CD4-positive, CD25-positive, alpha-beta regulatory T cell (primary cell): ENCODE data around the gene VEGFC. TPM values are rescaled to one million over a fixed set of nuclear protein-coding genes. Genes with fewer than 3 reads are reported as not detected.

Experiments used
- ATAC-seq, 2 donors: fragments of 150-1000 bp; cut with Tn5 transposase; one replicate each; pipeline ENCODE4 v1.10.0; 2021; ENCODE audit warnings: low read depth in 2 of 2, moderate number of reproducible peaks in 2 of 2, moderate library complexity in 1 of 2
- DNase-seq, 3 donors: peaks; one replicate each; pipeline versions ENCODE4 v3.0.0 to v3.0.0-alpha.2; 2012 to 2022; ENCODE audit warnings: mixed read lengths in 1 of 3
- H3K27ac ChIP-seq: one replicate; pipeline ENCODE4 v1.7.0; 2013; ENCODE audit warnings: mild to moderate bottlenecking, low read length; ENCODE audit not compliant: insufficient read depth, poor library complexity, severe bottlenecking
- H3K27me3 ChIP-seq: one replicate; pipeline ENCODE4 v1.7.0; 2013; ENCODE audit warnings: low read length; ENCODE audit not compliant: control insufficient read depth, insufficient read depth
- H3K36me3 ChIP-seq: one replicate; pipeline ENCODE4 v1.7.0; 2013; ENCODE audit warnings: mild to moderate bottlenecking, low read length, moderate library complexity; ENCODE audit not compliant: control insufficient read depth, insufficient read depth
- H3K4me1 ChIP-seq: 2 replicates; pipeline ENCODE4 v1.7.0; 2013; ENCODE audit warnings: mild to moderate bottlenecking, low read length; ENCODE audit not compliant: insufficient read depth, control insufficient read depth, poor library complexity, severe bottlenecking
- H3K4me3 ChIP-seq: one replicate; pipeline ENCODE4 v1.7.0; 2013; ENCODE audit warnings: low read depth, mild to moderate bottlenecking, low read length, moderate library complexity
- H3K9me3 ChIP-seq, 2 experiments: 1 replicate in 1 of 2; 2 replicates in 1 of 2; pipeline ENCODE4 v1.7.0; 2013; ENCODE audit warnings: low read length in 2 of 2, mild to moderate bottlenecking in 1 of 2, moderate library complexity in 1 of 2; ENCODE audit not compliant: control insufficient read depth in 2 of 2
- H3K27ac Mint-ChIP-seq, 3 donors: one replicate each; pipeline ENCODE4 v1.8.0; 2020 to 2022; ENCODE audit warnings: mild to moderate bottlenecking in 3 of 3, mixed read lengths in 3 of 3, moderate library complexity in 2 of 3
- H3K27me3 Mint-ChIP-seq: one replicate; pipeline ENCODE4 v1.8.0; 2022; ENCODE audit warnings: mild to moderate bottlenecking, mixed read lengths
- H3K36me3 Mint-ChIP-seq: one replicate; pipeline ENCODE4 v1.8.0; 2020; ENCODE audit warnings: mixed read lengths
- H3K4me1 Mint-ChIP-seq, 4 donors: one replicate each; pipeline ENCODE4 v1.8.0; 2020 to 2022; ENCODE audit warnings: mixed read lengths in 4 of 4, mild to moderate bottlenecking in 1 of 4
- H3K4me3 Mint-ChIP-seq, 4 donors: one replicate each; pipeline ENCODE4 v1.8.0; 2020 to 2022; ENCODE audit warnings: mild to moderate bottlenecking in 4 of 4, mixed read lengths in 4 of 4, moderate library complexity in 3 of 4
- H3K9me3 Mint-ChIP-seq, 7 donors: one replicate each; pipeline ENCODE4 v1.8.0; 2020 to 2022; ENCODE audit warnings: mixed read lengths in 7 of 7, mild to moderate bottlenecking in 3 of 7, moderate library complexity in 2 of 7
- polyA plus RNA-seq, 4 donors: library from polyadenylated mRNA; unstranded; fragments of 300-500 nt; fragmentation: Illumina TruSeq; gene quantifications; one replicate each; pipeline ENCODE4 v1.2.3, GENCODE V29; 2021
- total RNA-seq: library from RNA; stranded (reverse); gene quantifications from one replicate; pipeline ENCODE4 v1.2.3, GENCODE V29; 2022

VEGFC gene
- total and polyA plus RNA-seq, 5 donors from 2014 or later: not detected

GRCh38 chr4:176778063-176778462 is 14.7 kb downstream of the VEGFC start:
- no peaks in the 10 kb centered on the region for H3K36me3 ChIP-seq
- H3K4me3 Mint-ChIP-seq: no peak overlapping the region
- peaks cover 4% of the 10 kb centered on the region for H3K27me3 Mint-ChIP-seq
- H3K4me1 Mint-ChIP-seq: no peaks in the 10 kb centered on the region
- H3K4me3 ChIP-seq: no peak overlapping the region
- DNase-seq: no peak
- no peak overlapping the region for H3K27ac Mint-ChIP-seq
- no peaks in the 10 kb centered on the region for H3K36me3 Mint-ChIP-seq
- no peak overlapping the region for H3K27ac ChIP-seq
- no peak for ATAC-seq
- H3K9me3 Mint-ChIP-seq: no peaks in the 10 kb centered on the region
- no peaks in the 10 kb centered on the region for H3K4me1 ChIP-seq
- H3K27me3 ChIP-seq: no peaks in the 10 kb centered on the region
- H3K9me3 ChIP-seq: no peaks in the 10 kb centered on the region

- Mint-ChIP-seq H3K4me3 (no peak overlapping the region), H3K4me1 (no peaks in the 10 kb centered on the region), H3K27ac (no peak overlapping the region), H3K36me3 (no peaks in the 10 kb centered on the region), H3K27me3 (peaks cover 4% of the 10 kb centered on the region), H3K9me3 (no peaks in the 10 kb centered on the region)
- H3K4me3 ChIP-seq: no peak overlapping the region
- H3K9me3 ChIP-seq: no peaks in the 10 kb centered on the region
- H3K4me1 ChIP-seq: no peaks in the 10 kb centered on the region
- H3K27me3 ChIP-seq: no peaks in the 10 kb centered on the region
- no peak overlapping the region for H3K27ac ChIP-seq
- no peak for DNase-seq
- no peak for ATAC-seq
- no peaks in the 10 kb centered on the region for H3K36me3 ChIP-seq
These were observed 17.4 kb downstream of the VEGFC start for GRCh38 chr4:176775338-176775737.

DNA sequence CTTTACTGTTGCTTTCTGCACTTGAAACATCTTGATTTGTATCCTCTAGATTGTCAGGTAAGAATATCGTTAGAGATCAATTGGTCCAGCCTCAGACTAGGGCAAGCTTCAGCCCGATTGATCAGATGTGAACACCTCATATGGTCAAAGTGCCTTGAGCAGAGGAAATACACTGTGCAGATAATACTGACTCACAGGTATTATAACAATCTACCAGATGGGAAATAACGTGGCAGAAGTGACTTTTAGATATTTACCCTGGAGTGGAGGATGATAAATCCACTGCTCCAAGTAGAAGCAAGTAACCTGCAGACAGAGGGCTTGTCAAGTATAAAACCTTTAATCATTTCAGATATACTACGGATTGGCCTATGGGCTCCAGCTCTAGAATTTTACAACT is 17.9 kb downstream of the VEGFC start:
- H3K27me3 Mint-ChIP-seq: peaks cover 4% of the 10 kb centered on the region
- no peak for DNase-seq

DNA sequence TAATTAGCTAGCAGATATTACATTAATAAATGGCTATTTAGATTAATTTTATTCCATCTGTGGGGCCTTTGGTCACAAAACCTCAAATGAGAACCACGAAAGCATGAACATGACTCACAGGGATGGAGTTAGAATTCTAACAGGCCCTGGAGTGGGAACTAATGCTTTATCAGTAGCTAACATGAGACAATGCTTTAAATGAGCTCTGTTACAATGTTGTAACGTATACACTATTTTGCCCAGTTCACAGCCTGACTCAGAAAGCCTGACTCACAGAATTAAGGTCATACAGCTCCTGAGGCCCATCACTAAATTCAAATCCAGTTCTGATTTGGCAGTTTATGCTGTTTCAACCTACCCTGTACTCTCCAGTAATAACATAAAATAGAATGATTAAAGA is 23.2 kb downstream of the VEGFC start:
- no peaks in the 10 kb centered on the region for H3K27me3 ChIP-seq
- Mint-ChIP-seq H3K27ac (no peak overlapping the region), H3K9me3 (peaks cover 0 to 4% (median 1%) of the 10 kb centered on the region in 7 donors), H3K4me3 (no peak overlapping the region), H3K27me3 (no peaks in the 10 kb centered on the region), H3K36me3 (no peaks in the 10 kb centered on the region), H3K4me1 (no peaks in the 10 kb centered on the region)
- no peaks in the 10 kb centered on the region for H3K9me3 ChIP-seq
- no peak for DNase-seq
- H3K27ac ChIP-seq: no peak overlapping the region
- no peaks in the 10 kb centered on the region for H3K36me3 ChIP-seq
- no peaks in the 10 kb centered on the region for H3K4me1 ChIP-seq
- no peak overlapping the region for H3K4me3 ChIP-seq
- ATAC-seq: no peak

More for the DNA sequence above, 17.9 kb downstream of the VEGFC start:
- no peaks in the 10 kb centered on the region for H3K36me3 Mint-ChIP-seq
- no peak overlapping the region for H3K4me3 Mint-ChIP-seq
- no peaks in the 10 kb centered on the region for H3K9me3 Mint-ChIP-seq
- no peak overlapping the region for H3K27ac Mint-ChIP-seq
- H3K36me3 ChIP-seq: no peaks in the 10 kb centered on the region
- H3K4me3 ChIP-seq: no peak overlapping the region
- H3K4me1 Mint-ChIP-seq: no peaks in the 10 kb centered on the region
- no peak for ATAC-seq
- no peaks in the 10 kb centered on the region for H3K27me3 ChIP-seq
- no peaks in the 10 kb centered on the region for H3K9me3 ChIP-seq
- no peaks in the 10 kb centered on the region for H3K4me1 ChIP-seq
- no peak overlapping the region for H3K27ac ChIP-seq

GRCh38 chr4:176767183-176767582 is 25.5 kb downstream of the VEGFC start:
- Histone ChIP-seq H3K36me3 (no peaks in the 10 kb centered on the region), H3K9me3 (no peaks in the 10 kb centered on the region), H3K27me3 (no peaks in the 10 kb centered on the region), H3K4me3 (no peak overlapping the region), H3K4me1 (no peaks in the 10 kb centered on the region), H3K27ac (no peak overlapping the region)
- Mint-ChIP-seq H3K27ac (no peak overlapping the region), H3K4me1 (no peaks in the 10 kb centered on the region), H3K4me3 (no peak overlapping the region), H3K36me3 (no peaks in the 10 kb centered on the region), H3K27me3 (no peaks in the 10 kb centered on the region), H3K9me3 (peaks cover 0 to 4% (median 2%) of the 10 kb centered on the region in 7 donors)
- no peak for ATAC-seq
- DNase-seq: no peak

DNA sequence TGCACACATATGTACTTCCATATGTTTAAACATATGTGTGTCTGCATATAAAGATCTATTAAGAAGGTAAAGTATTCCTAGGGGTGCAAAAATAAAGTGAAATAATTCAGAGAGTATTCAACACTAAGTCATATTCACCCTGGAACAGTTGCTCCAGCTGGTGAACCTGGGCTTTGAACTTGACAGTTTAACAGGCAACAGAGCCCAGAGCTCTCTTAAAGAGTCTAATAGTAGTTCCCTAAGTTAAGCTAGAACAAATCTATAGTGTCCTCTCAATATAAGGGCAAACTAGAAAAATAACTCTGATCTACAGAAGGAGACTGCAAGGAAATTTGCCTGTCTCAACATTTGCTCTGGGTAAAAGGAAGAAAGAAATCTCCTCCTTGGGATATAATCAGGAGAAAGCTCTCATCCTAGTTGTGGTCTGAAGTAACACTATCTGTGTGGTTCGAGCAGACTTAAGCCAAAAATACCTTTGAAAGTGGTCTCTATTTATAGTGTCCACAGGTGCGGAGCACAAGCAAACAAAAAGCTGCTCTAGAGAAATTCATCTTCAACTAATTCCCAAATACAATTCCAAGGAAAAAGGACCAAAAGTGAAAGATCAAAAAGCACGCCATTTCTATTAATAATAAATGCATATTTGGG is 29.9 kb downstream of the VEGFC start:
- no peaks in the 10 kb centered on the region for H3K4me1 Mint-ChIP-seq
- H3K36me3 Mint-ChIP-seq: no peaks in the 10 kb centered on the region
- no peaks in the 10 kb centered on the region for H3K36me3 ChIP-seq
- H3K4me3 Mint-ChIP-seq: no peak overlapping the region
- no peaks in the 10 kb centered on the region for H3K27me3 ChIP-seq
- H3K4me1 ChIP-seq: no peaks in the 10 kb centered on the region
- no peak overlapping the region for H3K4me3 ChIP-seq
- no peak for DNase-seq
- ATAC-seq: no peak
- H3K9me3 Mint-ChIP-seq: peaks cover 0 to 4% (median 1%) of the 10 kb centered on the region in 7 donors
- no peak overlapping the region for H3K27ac ChIP-seq
- H3K27me3 Mint-ChIP-seq: no peaks in the 10 kb centered on the region
- H3K9me3 ChIP-seq: no peaks in the 10 kb centered on the region
- no peak overlapping the region for H3K27ac Mint-ChIP-seq

DNA sequence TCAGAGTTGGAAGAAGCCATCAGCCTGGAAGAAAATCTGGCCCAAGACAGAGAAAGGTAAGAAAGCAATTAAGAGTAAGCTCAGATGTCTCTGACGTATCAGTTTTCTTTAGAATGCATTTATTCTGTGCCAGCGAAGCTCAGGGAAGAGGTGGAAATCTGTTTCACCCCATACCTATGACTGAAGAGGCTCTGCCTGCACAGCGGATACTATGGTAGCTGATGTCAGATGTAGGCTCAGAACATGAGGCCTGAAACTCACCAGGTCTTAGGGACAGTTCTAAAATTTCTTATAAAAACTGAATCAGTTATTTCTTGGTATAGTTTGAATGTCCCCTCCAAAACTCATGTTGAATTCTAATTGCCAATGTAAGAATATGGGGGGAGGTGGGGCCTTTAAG is 30.9 kb downstream of the VEGFC start:
- DNase-seq (no peak), ATAC-seq (no peak)
- Histone ChIP-seq H3K4me1 (no peaks in the 10 kb centered on the region), H3K27me3 (no peaks in the 10 kb centered on the region), H3K36me3 (no peaks in the 10 kb centered on the region), H3K27ac (no peak overlapping the region), H3K4me3 (no peak overlapping the region), H3K9me3 (no peaks in the 10 kb centered on the region)
- Mint-ChIP-seq H3K27me3 (no peaks in the 10 kb centered on the region), H3K9me3 (peaks cover 0 to 2% (median 0%) of the 10 kb centered on the region in 7 donors), H3K4me3 (no peak overlapping the region), H3K27ac (no peak overlapping the region), H3K4me1 (no peaks in the 10 kb centered on the region), H3K36me3 (no peaks in the 10 kb centered on the region)

DNA sequence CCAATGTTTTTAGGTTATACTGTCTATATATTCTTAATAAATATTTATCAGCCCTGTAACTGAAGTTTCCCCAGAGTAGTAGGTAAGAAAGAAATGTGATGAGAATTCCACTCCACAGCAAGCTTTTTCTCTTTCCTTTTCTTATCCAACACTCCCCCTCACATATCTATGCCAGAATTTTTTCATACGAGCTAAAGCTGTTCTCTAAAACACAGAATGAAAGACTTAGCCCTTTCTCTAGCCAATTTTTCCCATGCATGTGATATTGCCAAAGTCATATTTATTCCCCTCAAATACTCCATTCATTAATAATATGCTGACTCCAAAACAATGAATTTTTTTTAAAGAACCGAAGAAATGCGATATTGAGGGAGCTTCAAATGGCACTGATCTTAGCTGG is 32.3 kb downstream of the VEGFC start:
- no peak for DNase-seq
- H3K4me1 Mint-ChIP-seq: no peaks in the 10 kb centered on the region
- Histone ChIP-seq H3K4me1 (no peaks in the 10 kb centered on the region), H3K4me3 (no peak overlapping the region), H3K27ac (no peak overlapping the region), H3K27me3 (no peaks in the 10 kb centered on the region), H3K36me3 (no peaks in the 10 kb centered on the region), H3K9me3 (no peaks in the 10 kb centered on the region)
- H3K36me3 Mint-ChIP-seq: no peaks in the 10 kb centered on the region
- no peak for ATAC-seq
- no peak overlapping the region for H3K4me3 Mint-ChIP-seq
- no peak overlapping the region for H3K27ac Mint-ChIP-seq
- H3K27me3 Mint-ChIP-seq: no peaks in the 10 kb centered on the region
- peaks cover 0 to 3% (median 0%) of the 10 kb centered on the region in 7 donors for H3K9me3 Mint-ChIP-seq
